ENCODE data around the gene RAD51B. TPM values are rescaled to one million over a fixed set of nuclear protein-coding genes. Genes with fewer than 3 reads are reported as not detected.
A peak's percentile ranks its signal among the peaks of the same experiment; 100 is the strongest.

RAD51B gene
- total and polyA plus RNA-seq, 9 of the 15 experiments (the other 6 are each of a cell fraction or from before 2014, with no cell fraction given), result 8.5 to 17.3 (median 11.3) TPM

- TF ChIP-seq, protein P1, sequence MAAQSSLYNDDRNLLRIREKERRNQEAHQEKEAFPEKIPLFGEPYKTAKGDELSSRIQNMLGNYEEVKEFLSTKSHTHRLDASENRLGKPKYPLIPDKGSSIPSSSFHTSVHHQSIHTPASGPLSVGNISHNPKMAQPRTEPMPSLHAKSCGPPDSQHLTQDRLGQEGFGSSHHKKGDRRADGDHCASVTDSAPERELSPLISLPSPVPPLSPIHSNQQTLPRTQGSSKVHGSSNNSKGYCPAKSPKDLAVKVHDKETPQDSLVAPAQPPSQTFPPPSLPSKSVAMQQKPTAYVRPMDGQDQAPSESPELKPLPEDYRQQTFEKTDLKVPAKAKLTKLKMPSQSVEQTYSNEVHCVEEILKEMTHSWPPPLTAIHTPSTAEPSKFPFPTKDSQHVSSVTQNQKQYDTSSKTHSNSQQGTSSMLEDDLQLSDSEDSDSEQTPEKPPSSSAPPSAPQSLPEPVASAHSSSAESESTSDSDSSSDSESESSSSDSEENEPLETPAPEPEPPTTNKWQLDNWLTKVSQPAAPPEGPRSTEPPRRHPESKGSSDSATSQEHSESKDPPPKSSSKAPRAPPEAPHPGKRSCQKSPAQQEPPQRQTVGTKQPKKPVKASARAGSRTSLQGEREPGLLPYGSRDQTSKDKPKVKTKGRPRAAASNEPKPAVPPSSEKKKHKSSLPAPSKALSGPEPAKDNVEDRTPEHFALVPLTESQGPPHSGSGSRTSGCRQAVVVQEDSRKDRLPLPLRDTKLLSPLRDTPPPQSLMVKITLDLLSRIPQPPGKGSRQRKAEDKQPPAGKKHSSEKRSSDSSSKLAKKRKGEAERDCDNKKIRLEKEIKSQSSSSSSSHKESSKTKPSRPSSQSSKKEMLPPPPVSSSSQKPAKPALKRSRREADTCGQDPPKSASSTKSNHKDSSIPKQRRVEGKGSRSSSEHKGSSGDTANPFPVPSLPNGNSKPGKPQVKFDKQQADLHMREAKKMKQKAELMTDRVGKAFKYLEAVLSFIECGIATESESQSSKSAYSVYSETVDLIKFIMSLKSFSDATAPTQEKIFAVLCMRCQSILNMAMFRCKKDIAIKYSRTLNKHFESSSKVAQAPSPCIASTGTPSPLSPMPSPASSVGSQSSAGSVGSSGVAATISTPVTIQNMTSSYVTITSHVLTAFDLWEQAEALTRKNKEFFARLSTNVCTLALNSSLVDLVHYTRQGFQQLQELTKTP (IDR thresholded peaks at IDR 0.05; ENCODE audit: low read depth in 1 of 2, partially characterized antibody in 2 of 2), result no peak
- no peak for TF ChIP-seq ZNF143 (CRISPR knock-in tag; IDR thresholded peaks at IDR 0.05)
- TF ChIP-seq EHMT2 (IDR thresholded peaks at IDR 0.05), result no peak
- TF ChIP-seq KDM1A (IDR thresholded peaks at IDR 0.05), result 0 out of 4 replicates have a peak, but pooled peaks of 1 of the 2 experiments have one; percentile 20
- 0 out of 2 replicates have a peak, but pooled peaks have one; percentile 36 for TF ChIP-seq SOX6 (IDR thresholded peaks at IDR 0.05)
- TF ChIP-seq, protein P2, sequence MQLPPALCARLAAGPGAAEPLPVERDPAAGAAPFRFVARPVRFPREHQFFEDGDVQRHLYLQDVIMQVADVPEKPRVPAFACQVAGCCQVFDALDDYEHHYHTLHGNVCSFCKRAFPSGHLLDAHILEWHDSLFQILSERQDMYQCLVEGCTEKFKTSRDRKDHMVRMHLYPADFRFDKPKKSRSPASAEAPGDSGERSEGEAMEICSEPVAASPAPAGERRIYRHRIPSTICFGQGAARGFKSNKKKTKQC (CRISPR knock-in tag; IDR thresholded peaks at IDR 0.05), result no peak
- TF ChIP-seq ZNF274 (IDR thresholded peaks at IDR 0.05; ENCODE audit: borderline replicate concordance, low read depth, low read length), result no peak
- TF ChIP-seq ZNF232 (CRISPR knock-in tag; IDR thresholded peaks at IDR 0.05), result no peak
- TF ChIP-seq RBM14 (IDR thresholded peaks at IDR 0.05; ENCODE audit: borderline replicate concordance, insufficient read depth, low read depth, low read length), result no peak
- TF ChIP-seq NR2C2 (CRISPR knock-in tag; IDR thresholded peaks at IDR 0.05), result no peak
- no peak for TF ChIP-seq NR2C2 (tag; IDR thresholded peaks at IDR 0.05)
- no peak for TF ChIP-seq TRIM28 (IDR thresholded peaks at IDR 0.05)
- no peak for TF ChIP-seq TGIF2 (CRISPR knock-in tag; IDR thresholded peaks at IDR 0.05)
- TF ChIP-seq ZBTB5 (IDR thresholded peaks at IDR 0.05), result no peak
- no peak for TF ChIP-seq CREM (IDR thresholded peaks at IDR 0.05; ENCODE audit: low read depth)
- TF ChIP-seq ZC3H11A (IDR thresholded peaks at IDR 0.05; ENCODE audit: low read depth, low read length), result no peak
- peak; percentile 12; the same call in 1 of the 2 replicates for TF ChIP-seq JUND (IDR thresholded peaks at IDR 0.05; ENCODE audit: borderline replicate concordance, low read depth, low read length)
- no peak; the same call in 2 of the 3 replicates for TF ChIP-seq JUND (tag; IDR thresholded peaks at IDR 0.05; ENCODE audit: borderline replicate concordance, low read depth, low read length)
- no peak for TF ChIP-seq STAT5A (IDR thresholded peaks at IDR 0.05; ENCODE audit: borderline replicate concordance, low read length)
- TF ChIP-seq ILK (tag; IDR thresholded peaks at IDR 0.05; ENCODE audit: borderline replicate concordance, low read depth), result no peak
- TF ChIP-seq SETDB1 (IDR thresholded peaks at IDR 0.05; ENCODE audit: low read length), result no peak
- TF ChIP-seq TCF3 (CRISPR knock-in tag; IDR thresholded peaks at IDR 0.05), result peak; percentile 52; the same call in 1 of the 2 replicates
- no peak for TF ChIP-seq SRSF3 (IDR thresholded peaks at IDR 0.05; ENCODE audit: insufficient read depth, low read length)
- TF ChIP-seq BRD4 (IDR thresholded peaks at IDR 0.05), result no peak
- no peak for TF ChIP-seq ATF7 (IDR thresholded peaks at IDR 0.05)
These were observed 830.9 kb downstream of the RAD51B start (continued) for GRCh38 chr14:68650404-68650994.

Data from K562 (cell line).